GM10248 (cell line): ENCODE data around the gene ARHGAP27.

ENCODE experiments used
- CTCF ChIA-PET: fragments of 300-600 bp; sonication (Branson Sonifier 250); formaldehyde crosslinking; extraction: SDS; loops from one replicate; lab custom pipeline; 2021; ENCODE audit warnings: antibody characterized with exemption; lab: Yijun Ruan, JAX
- POLR2A ChIA-PET: fragments of 350-650 bp; sonication (Branson Sonifier 250); formaldehyde crosslinking; extraction: SDS; loops from one replicate; lab custom pipeline; 2020; ENCODE audit warnings: antibody characterized with exemption; lab: Yijun Ruan, JAX
- DNase-seq: peaks from one replicate; pipeline ENCODE4 v3.0.0; 2012; ENCODE audit errors: extremely low spot score
- CTCF ChIP-seq: IDR thresholded peaks from 2 replicates; pipeline ENCODE4 v1.5.1; 2012; ENCODE audit warnings: mild to moderate bottlenecking, low read depth; ENCODE audit errors: extremely low read depth, missing control alignments, control extremely low read depth

The ARHGAP27 gene

GRCh38 chr17:45411348-45412105 lies 21.1 kb downstream of the ARHGAP27 start:
- ChIA-PET CTCF (interaction anchor here (0.8 to 3.2 kb wide), 7 partner anchors 10 to 192 kb away, joined by 3 to 13 read pairs (median 4); no protein-coding TSS in a partner anchor), POLR2A (no interaction called here)

GRCh38 chr17:45410144-45411091 lies 22.3 kb downstream of the ARHGAP27 start:
- POLR2A ChIA-PET, result interaction anchor here (0.6 kb wide), 2 partner anchors 262 to 681 kb away, joined by 3 to 10 read pairs; partner anchors contain the start of gene HEXIM1

More at GRCh38 chr17:45411348-45412105, 21.1 kb downstream of the ARHGAP27 start:
- DNase-seq, result no peak
- no peak for TF ChIP-seq CTCF

GRCh38 chr17:45409659-45410076 lies 23.0 kb downstream of the ARHGAP27 start:
- no peak for DNase-seq
- POLR2A ChIA-PET, result interaction anchor here (0.6 kb wide), 2 partner anchors 197 to 262 kb away, joined by 3 to 10 read pairs; partner anchors contain the start of gene HEXIM1
- CTCF ChIA-PET, result interaction anchor here (1.1 to 3.7 kb wide), 7 partner anchors 8 to 422 kb away, joined by 3 to 28 read pairs (median 4); no protein-coding TSS in a partner anchor
- no peak for TF ChIP-seq CTCF

More at GRCh38 chr17:45410144-45411091, 22.3 kb downstream of the ARHGAP27 start:
- CTCF ChIA-PET, result interaction anchor here (0.8 to 3.7 kb wide), 7 partner anchors 9 to 133 kb away, joined by 3 to 28 read pairs (median 4); no protein-coding TSS in a partner anchor
- no peak for TF ChIP-seq CTCF
- peak; percentile 84 for DNase-seq

- no peak for DNase-seq
- ChIA-PET POLR2A (interaction anchor here (0.6 kb wide), 1 partner anchor 196 kb away, joined by 3 read pairs; no protein-coding TSS in a partner anchor), CTCF (interaction anchor here (0.9 to 3.7 kb wide), 10 partner anchors 7 to 423 kb away, joined by 3 to 28 read pairs (median 4); no protein-coding TSS in a partner anchor)
- no peak for TF ChIP-seq CTCF
Measured at GRCh38 chr17:45408611-45409421, 23.9 kb downstream of the ARHGAP27 start.

DNA sequence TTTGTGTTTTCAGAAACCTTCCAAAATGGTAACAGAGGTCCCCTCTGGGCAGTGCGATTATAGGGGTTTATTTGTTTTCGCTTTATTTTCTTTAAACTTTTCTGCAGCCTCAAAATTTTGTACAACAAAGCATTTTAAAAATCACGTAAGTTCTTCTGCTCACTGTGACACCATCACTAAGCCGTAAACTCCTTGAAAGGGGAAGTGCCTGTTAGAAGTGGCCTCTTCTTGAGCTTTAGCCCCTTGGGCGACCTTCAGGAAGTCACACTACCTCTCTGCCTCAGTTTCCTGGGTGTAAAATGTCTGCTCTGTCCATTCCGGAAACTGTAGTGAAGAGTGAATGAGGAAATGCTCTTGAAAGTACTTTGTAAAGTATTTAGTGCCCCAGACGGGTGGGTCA lies 26.6 kb downstream of the ARHGAP27 start:
- POLR2A ChIA-PET, result no interaction called here
- DNase-seq, result no peak
- TF ChIP-seq CTCF, result no peak
- CTCF ChIA-PET, result interaction anchor here (1.1 to 3.7 kb wide), 4 partner anchors 12 to 128 kb away, joined by 4 to 28 read pairs (median 4); no protein-coding TSS in a partner anchor
